Endometrium (tissue), 2 donors: Measurements from ENCODE around the gene GPR78.
"Not testable (repeated sequence)": the region's sequence is repeated elsewhere in the genome, so short reads cannot be mapped to it uniquely, and the experiment has no call there.

Experiments
- FAIRE-seq: peaks from 2 replicates; lab custom pipeline; 2012; peaks lifted over from hg19 to GRCh38; lab: Jason Lieb, UNC
- donor health status: control.
- donor health status: control.

GPR78 gene

DNA sequence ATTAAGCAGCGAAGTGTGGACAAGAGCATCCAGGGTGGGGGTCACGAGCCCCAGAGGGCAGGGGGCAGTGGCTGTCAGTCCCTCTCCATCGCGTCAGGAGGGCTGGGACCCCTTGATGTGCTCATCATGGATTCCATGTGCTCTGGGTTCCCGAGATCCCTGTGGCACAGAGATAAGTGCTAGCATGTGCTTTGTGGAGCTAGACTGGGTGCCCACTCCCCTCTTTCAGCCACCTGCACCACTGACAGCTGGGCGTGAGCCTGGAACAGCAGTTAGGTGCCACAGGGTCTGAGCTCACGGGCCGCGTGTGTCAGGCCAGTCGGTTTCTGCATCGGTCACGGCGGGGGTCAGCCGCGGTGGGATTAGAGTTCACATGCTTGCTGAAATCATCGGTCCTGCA lies 36.6 kb downstream of the GPR78 start:
- FAIRE-seq = no peak

DNA sequence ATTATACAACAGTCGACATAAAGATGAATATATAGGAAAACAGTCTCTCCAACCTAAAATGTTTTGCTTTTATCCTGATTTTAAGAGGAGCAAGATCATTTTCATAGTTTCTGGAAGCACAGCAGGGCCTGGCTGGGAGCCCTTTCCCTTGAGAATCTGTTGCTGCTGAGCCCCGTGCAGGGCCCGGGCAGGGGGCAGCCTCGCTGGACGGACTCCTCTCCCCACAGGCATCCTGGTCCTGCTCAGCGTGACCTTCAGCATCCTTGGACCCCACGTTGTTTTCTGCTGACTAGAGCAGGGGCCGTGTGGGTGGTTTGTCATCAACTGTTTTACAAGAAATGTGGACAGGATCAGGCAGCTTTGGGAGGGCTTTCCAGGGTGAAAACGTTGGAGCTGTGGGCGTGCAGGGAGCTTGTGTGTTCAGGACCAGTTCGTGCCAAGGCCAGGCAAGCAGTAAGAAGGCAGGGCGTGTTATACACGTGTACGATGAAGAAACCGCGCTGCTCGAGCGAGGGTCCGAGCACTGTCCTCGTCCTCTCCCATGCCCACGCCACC lies 37.4 kb downstream of the GPR78 start:
- FAIRE-seq = no peak

DNA sequence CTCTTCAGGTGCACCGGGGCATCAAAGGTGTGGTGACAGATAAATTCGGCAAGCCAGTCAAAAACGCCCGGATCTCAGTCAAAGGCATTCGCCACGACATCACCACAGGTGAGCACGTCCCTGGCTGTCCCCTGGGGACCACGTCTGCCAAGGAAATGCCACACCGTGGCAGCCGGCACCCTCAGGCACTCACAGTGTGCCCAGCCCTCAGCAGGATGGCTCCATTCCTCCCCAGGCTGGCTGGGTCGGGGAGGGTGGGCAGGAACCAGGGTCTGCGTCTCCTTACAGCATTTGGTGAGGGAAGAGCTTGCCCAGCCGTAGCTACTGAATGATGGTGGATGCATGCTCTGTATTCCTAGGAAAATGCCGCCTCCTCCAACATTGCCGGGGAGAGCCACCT lies 38.2 kb downstream of the GPR78 start:
- FAIRE-seq = no peak

DNA sequence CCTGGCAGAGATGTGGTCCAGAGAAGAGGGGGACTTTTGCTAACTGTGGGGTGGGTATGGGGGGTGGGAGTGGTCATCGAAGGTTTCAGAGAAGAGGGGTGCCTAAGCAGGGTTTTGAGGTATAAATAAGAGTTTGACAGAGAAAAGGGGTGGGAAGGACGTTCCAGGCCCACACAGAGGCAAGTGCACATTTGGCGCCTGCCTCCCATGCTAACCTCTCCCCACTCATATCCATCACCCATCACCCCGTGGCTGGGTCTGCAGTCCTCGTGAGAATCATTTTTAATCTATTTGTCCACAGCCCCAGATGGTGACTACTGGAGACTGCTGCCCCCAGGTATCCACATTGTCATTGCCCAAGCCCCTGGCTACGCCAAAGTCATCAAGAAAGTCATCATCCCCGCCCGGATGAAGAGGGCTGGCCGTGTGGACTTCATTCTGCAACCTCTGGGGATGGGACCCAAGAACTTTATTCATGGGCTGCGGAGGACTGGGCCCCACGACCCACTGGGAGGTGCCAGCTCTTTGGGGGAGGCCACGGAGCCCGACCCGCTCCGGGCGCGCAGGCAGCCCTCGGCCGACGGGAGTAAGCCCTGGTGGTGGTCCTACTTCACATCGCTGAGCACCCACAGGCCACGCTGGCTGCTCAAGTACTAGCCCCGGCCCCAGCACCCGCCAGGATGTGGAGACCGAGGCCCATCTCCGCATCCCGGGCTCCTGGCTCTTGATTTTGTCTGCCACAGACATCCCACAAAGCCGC lies 38.9 kb downstream of the GPR78 start:
- FAIRE-seq = no peak

DNA sequence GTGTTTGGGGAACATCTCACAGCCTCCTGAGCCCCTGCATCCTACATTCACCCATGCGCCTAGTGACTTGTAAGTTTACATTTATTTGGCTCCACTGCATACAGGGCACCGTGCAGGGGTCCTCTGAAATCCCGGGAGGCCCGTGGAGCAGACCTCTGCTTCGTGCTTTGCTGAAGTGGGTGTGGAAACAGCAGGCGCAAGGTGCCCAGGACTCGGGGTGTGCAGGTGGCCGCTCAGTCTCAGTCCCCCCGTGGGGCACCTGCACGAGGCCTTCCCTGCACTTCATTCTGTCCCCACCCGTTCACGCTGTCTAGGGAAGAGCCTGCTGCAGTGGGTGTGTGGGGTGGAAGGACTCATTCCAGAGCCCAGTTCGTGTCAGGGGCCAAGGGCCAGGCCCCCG lies 40.9 kb downstream of the GPR78 start:
- FAIRE-seq = not testable (repeated sequence)

DNA sequence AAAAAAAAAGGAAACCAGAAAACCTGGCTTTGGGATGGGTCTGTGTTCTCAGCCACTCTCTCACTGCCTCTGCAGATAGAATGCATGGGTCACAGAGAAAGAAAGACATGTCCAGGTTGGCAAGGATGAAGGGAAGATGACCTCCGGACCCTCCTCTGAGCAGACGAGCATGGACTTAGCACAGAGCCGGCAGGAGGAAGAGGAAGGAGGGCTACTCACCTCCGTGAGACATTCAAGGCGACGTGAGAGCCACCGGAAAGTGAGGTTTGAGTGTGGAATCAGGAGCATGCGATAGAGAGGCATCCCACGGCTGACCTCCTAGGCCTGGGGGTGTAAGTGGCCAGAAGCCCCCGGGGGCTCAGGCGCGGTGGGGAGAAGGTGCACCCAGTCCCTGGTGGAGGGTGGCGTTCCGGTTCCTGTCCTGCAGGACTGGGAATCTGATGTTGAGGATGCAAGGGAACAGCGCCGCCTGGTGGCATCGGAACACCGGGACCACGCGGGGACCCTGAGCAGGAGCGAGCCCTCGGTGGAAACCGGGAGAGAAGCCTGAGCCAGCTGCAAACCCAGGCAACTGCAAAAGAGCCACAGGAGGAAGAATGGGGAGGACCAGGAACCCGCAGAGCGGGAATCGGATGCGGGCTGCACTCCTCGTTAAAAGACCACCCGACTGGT lies 44.5 kb downstream of the GPR78 start:
- not testable (repeated sequence) for FAIRE-seq

DNA sequence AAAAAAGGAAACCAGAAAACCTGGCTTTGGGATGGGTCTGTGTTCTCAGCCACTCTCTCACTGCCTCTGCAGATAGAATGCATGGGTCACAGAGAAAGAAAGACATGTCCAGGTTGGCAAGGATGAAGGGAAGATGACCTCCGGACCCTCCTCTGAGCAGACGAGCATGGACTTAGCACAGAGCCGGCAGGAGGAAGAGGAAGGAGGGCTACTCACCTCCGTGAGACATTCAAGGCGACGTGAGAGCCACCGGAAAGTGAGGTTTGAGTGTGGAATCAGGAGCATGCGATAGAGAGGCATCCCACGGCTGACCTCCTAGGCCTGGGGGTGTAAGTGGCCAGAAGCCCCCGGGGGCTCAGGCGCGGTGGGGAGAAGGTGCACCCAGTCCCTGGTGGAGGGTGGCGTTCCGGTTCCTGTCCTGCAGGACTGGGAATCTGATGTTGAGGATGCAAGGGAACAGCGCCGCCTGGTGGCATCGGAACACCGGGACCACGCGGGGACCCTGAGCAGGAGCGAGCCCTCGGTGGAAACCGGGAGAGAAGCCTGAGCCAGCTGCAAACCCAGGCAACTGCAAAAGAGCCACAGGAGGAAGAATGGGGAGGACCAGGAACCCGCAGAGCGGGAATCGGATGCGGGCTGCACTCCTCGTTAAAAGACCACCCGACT lies 50.2 kb downstream of the GPR78 start:
- FAIRE-seq = not testable (repeated sequence)

DNA sequence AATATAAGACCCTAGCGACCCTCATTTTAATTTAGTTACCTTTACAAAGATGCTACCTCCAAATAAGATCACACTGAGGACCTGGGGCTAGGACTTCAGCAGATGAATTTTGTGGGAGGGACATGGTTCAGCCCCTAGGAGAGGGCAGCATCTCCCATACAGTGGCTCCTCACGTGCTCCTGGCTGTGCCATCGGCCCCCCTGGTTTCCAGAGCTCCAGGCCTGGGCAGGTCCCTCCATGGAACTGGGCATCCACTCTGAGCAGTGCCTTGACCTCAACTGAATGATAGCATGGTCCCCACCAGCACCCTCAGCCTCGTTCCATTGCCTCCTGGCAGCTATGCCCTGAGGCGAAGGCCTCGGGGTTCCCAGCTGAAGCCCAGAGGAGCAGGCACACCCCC lies 51.7 kb downstream of the GPR78 start:
- FAIRE-seq = not testable (repeated sequence)

DNA sequence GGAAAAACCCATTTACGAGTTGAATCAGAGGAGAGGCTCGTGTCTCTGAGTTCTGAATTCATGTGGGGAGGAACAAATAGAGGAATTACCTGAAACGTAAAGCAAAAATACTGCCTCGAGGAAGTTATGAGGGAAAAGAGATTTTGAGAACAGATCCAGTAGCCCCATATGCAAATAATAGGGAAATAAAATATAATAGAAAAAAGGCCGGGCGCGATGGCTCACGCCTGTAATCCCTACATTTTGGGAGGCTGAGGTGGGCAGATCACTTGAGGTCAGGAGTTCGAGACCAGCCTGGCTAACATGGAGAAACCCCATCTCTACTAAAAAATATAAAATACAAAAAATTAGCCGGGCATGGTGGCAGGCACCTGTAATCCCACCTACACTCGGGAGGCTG lies 54.6 kb downstream of the GPR78 start:
- not testable (repeated sequence) for FAIRE-seq

DNA sequence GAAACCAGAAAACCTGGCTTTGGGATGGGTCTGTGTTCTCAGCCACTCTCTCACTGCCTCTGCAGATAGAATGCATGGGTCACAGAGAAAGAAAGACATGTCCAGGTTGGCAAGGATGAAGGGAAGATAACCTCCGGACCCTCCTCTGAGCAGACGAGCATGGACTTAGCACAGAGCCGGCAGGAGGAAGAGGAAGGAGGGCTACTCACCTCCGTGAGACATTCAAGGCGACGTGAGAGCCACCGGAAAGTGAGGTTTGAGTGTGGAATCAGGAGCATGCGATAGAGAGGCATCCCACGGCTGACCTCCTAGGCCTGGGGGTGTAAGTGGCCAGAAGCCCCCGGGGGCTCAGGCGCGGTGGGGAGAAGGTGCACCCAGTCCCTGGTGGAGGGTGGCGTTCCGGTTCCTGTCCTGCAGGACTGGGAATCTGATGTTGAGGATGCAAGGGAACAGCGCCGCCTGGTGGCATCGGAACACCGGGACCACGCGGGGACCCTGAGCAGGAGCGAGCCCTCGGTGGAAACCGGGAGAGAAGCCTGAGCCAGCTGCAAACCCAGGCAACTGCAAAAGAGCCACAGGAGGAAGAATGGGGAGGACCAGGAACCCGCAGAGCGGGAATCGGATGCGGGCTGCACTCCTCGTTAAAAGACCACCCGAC lies 55.8 kb downstream of the GPR78 start:
- FAIRE-seq = peak; percentile 80
